Measurements from ENCODE around the gene NEK7. TPM values are rescaled to one million over a fixed set of nuclear protein-coding genes. Genes with fewer than 3 reads are reported as not detected.
A peak's percentile ranks its signal among the peaks of the same experiment; 100 is the strongest.

The NEK7 gene
- total and polyA plus RNA-seq, 9 of the 15 experiments (the other 6 are each of a cell fraction or from before 2014, with no cell fraction given), result 8.5 to 37.3 (median 27.7) TPM

- TF ChIP-seq ZBTB40 (IDR thresholded peaks at IDR 0.05) (no peak), ZBTB40 (CRISPR knock-in tag; IDR thresholded peaks at IDR 0.05) (no peak), ZNF445 (CRISPR knock-in tag; IDR thresholded peaks at IDR 0.05; ENCODE audit: low read depth) (no peak), HEY1 (CRISPR knock-in tag; IDR thresholded peaks at IDR 0.05; ENCODE audit: borderline replicate concordance) (no peak), ATF3 (IDR thresholded peaks at IDR 0.05) (peak; percentile 68), ATF3 (CRISPR knock-in tag; conservative IDR thresholded peaks at IDR 0.05) (no peak), CEBPG (CRISPR knock-in tag; IDR thresholded peaks at IDR 0.05) (no peak), CEBPG (tag; conservative IDR thresholded peaks at IDR 0.05 in 1 of 2, IDR thresholded peaks at IDR 0.05 in 1 of 2) (peak; percentile 12 to 53; a peak in 2 of 4 replicates), BCL6 (CRISPR knock-in tag; IDR thresholded peaks at IDR 0.05) (no peak)
These were observed 135.1 kb downstream of the NEK7 start (continued) for GRCh38 chr1:198291924-198292323.
